ENCODE results near the gene TNFAIP6. TPM values are rescaled to one million over a fixed set of nuclear protein-coding genes. Genes with fewer than 3 reads are reported as not detected.
A peak's percentile ranks its signal among the peaks of the same experiment; 100 is the strongest.
"Not testable (repeated sequence)": the region's sequence is repeated elsewhere in the genome, so short reads cannot be mapped to it uniquely, and the experiment has no call there.

The TNFAIP6 gene
- total RNA-seq, 1 donor from 2014 or later, result 3.0 TPM

GRCh38 chr2:151407281-151407680 lies 49.9 kb downstream of the TNFAIP6 start:
- H3K4me3 ChIP-seq, result no peak overlapping the region
- no peak for TF ChIP-seq CTCF (IDR thresholded peaks at IDR 0.05)
- no peak for DNase-seq
- intact Hi-C loops (cut with DNase I), result no loop called here
- H3K9me3 ChIP-seq, result no peaks in the 10 kb centered on the region
- H3K36me3 ChIP-seq, result peaks cover 8% of the 10 kb centered on the region
- ATAC-seq, result no peak
- H3K27ac ChIP-seq, result no peak overlapping the region
- H3K27me3 ChIP-seq, result no peaks in the 10 kb centered on the region
- peaks cover 11% of the 10 kb centered on the region for H3K4me1 ChIP-seq

- DNase-seq, result no peak
- Histone ChIP-seq H3K4me3 (no peak overlapping the region), H3K27ac (no peak overlapping the region), H3K9me3 (no peaks in the 10 kb centered on the region), H3K36me3 (peaks cover 25% of the 10 kb centered on the region), H3K4me1 (peaks cover 11% of the 10 kb centered on the region), H3K27me3 (no peaks in the 10 kb centered on the region)
- TF ChIP-seq CTCF (IDR thresholded peaks at IDR 0.05), result no peak
- ATAC-seq, result no peak
- intact Hi-C loops (cut with DNase I), result no loop called here
These were observed 51.6 kb downstream of the TNFAIP6 start for GRCh38 chr2:151408788-151409600.

GRCh38 chr2:151409601-151410484 lies 52.5 kb downstream of the TNFAIP6 start, which contains the start of gene RIF1:
RIF1 (plus strand) TSS chr2:151409902; CDS start chr2:151410424, 522 bp downstream.
- DNase-seq (peak; percentile 94), ATAC-seq (peak; percentile 99)
- Histone ChIP-seq H3K36me3 (peaks cover 32% of the 10 kb centered on the region), H3K27me3 (no peaks in the 10 kb centered on the region), H3K9me3 (no peaks in the 10 kb centered on the region), H3K27ac (peak within 1 kb of the TSS; percentile 94), H3K4me1 (peaks cover 11% of the 10 kb centered on the region), H3K4me3 (peak within 1 kb of the TSS; percentile 99)
- TF ChIP-seq CTCF (IDR thresholded peaks at IDR 0.05), result peak; percentile 57
- intact Hi-C loops (cut with DNase I), result no loop called here

GRCh38 chr2:151410485-151410834 lies 53.1 kb downstream of the TNFAIP6 start:
- Histone ChIP-seq H3K4me1 (peaks cover 11% of the 10 kb centered on the region), H3K27me3 (no peaks in the 10 kb centered on the region), H3K9me3 (no peaks in the 10 kb centered on the region), H3K36me3 (peaks cover 38% of the 10 kb centered on the region), H3K4me3 (peak overlapping the region; percentile 99), H3K27ac (peak overlapping the region; percentile 94)
- no peak for TF ChIP-seq CTCF (IDR thresholded peaks at IDR 0.05)
- DNase-seq (no peak), ATAC-seq (peak; percentile 26)
- intact Hi-C loops (cut with DNase I), result no loop called here

- intact Hi-C loops (cut with DNase I), result no loop called here
- H3K36me3 ChIP-seq, result peaks cover 97% of the 10 kb centered on the region
These were observed 60.3 kb downstream of the TNFAIP6 start for GRCh38 chr2:151417650-151418049.

GRCh38 chr2:151421681-151422080 lies 64.3 kb downstream of the TNFAIP6 start:
- ATAC-seq; DNase-seq; H3K4me1 ChIP-seq; intact Hi-C loops (cut with DNase I); H3K9me3 ChIP-seq; H3K27me3 ChIP-seq; H3K4me3 ChIP-seq; H3K27ac ChIP-seq: not testable (repeated sequence)
- peaks cover 82% of the 10 kb centered on the region for H3K36me3 ChIP-seq

More at GRCh38 chr2:151417650-151418049, 60.3 kb downstream of the TNFAIP6 start:
- no peak overlapping the region for H3K27ac ChIP-seq
- no peak overlapping the region for H3K4me3 ChIP-seq
- no peaks in the 10 kb centered on the region for H3K9me3 ChIP-seq
- no peak for ATAC-seq
- no peak for DNase-seq
- no peaks in the 10 kb centered on the region for H3K4me1 ChIP-seq
- TF ChIP-seq CTCF (IDR thresholded peaks at IDR 0.05), result no peak
- no peaks in the 10 kb centered on the region for H3K27me3 ChIP-seq

All from upper lobe of right lung (tissue), 1 donor.